Astrocyte of the spinal cord (primary cell): ENCODE data around the gene GALNT16.

Experiments used
- DNase-seq: peaks from one replicate; pipeline ENCODE4 v3.0.0; 2011; ENCODE audit warnings: low read depth, low spot score
- H3K4me3 ChIP-seq: 2 replicates; pipeline ENCODE4 v1.5.1; 2011; ENCODE audit warnings: low read depth, mild to moderate bottlenecking, low read length, moderate library complexity
- CTCF ChIP-seq: IDR thresholded peaks from 2 replicates; pipeline ENCODE4 v1.5.1; 2012; ENCODE audit warnings: low read depth, mild to moderate bottlenecking, low read length, inconsistent platforms
- in situ Hi-C: cut with HindIII; loops from 2 replicates; pipeline ENCODE4 v1.10.0; 2017; ENCODE audit warnings: low sequenced_read_pairs

GALNT16 gene

GRCh38 chr14:69360438-69361108, 100.6 kb downstream of the GALNT16 start:
- no peak for TF ChIP-seq CTCF
- no peak for DNase-seq
- H3K4me3 ChIP-seq, result no peak overlapping the region
- in situ Hi-C loops, result no loop called here

GRCh38 chr14:69363055-69363454, 103.1 kb downstream of the GALNT16 start:
- in situ Hi-C loops, result no loop called here
- peak; percentile 65 for TF ChIP-seq CTCF
- DNase-seq, result peak; percentile 32
- no peak overlapping the region for H3K4me3 ChIP-seq

GRCh38 chr14:69363964-69364363, 104.0 kb downstream of the GALNT16 start:
- TF ChIP-seq CTCF, result no peak
- DNase-seq, result no peak
- in situ Hi-C loops, result no loop called here

GRCh38 chr14:69364378-69364777, 104.4 kb downstream of the GALNT16 start:
- no peak for TF ChIP-seq CTCF
- DNase-seq, result no peak
- H3K4me3 ChIP-seq, result no peak overlapping the region
- in situ Hi-C loops, result no loop called here

More at GRCh38 chr14:69363964-69364363, 104.0 kb downstream of the GALNT16 start:
- no peak overlapping the region for H3K4me3 ChIP-seq

- DNase-seq, result no peak
- in situ Hi-C loops, result no loop called here
- TF ChIP-seq CTCF, result no peak
- no peak overlapping the region for H3K4me3 ChIP-seq
These were observed 106.1 kb downstream of the GALNT16 start for GRCh38 chr14:69366069-69366468.

GRCh38 chr14:69366761-69367160, 106.8 kb downstream of the GALNT16 start:
- TF ChIP-seq CTCF, result no peak
- in situ Hi-C loops, result no loop called here
- no peak for DNase-seq
- no peak overlapping the region for H3K4me3 ChIP-seq
